HG03060 (cell line): Measurements from ENCODE around the gene SETD1A.

Experiments used
- ATAC-seq: cut with Tn5 transposase; IDR thresholded peaks from one replicate; pipeline ENCODE4 v1.9.1; 2021; ENCODE audit warnings: low read depth, moderate number of reproducible peaks; ENCODE audit not compliant: unreplicated experiment

Gene SETD1A

DNA sequence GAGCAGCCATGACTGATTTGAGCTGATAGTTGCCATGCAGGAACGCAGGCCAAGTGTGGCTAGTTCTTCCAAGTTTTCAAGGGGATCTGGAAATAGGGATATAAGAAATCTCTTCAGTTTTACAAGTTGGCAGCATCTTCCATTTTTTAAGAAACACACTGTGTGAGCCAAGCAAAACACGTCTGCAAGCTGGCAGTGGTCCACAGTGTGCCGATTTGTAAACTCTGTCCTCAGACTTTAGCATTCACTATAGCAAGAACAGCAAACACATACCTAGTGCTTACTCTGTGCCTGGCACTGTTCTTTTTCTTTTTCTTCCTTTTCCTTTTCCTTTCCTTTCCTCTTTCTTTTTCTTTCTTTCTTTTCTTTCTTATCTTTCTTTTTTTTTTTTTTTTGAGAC lies 5.8 kb upstream of the SETD1A start:
- no peak for ATAC-seq

DNA sequence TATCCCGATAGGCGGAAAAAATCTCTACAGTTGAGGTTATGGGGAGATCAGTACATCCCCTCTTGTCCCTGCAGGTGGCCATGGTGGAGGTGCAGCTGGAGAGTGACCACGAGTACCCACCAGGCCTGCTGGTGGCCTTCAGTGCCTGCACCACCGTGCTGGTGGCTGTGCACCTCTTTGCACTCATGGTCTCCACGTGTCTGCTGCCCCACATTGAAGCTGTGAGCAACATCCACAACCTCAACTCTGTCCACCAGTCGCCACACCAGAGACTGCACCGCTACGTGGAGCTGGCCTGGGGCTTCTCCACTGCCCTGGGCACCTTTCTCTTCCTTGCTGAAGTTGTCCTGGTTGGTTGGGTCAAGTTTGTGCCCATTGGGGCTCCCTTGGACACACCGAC lies 4.4 kb upstream of the SETD1A start:
- no peak for ATAC-seq

DNA sequence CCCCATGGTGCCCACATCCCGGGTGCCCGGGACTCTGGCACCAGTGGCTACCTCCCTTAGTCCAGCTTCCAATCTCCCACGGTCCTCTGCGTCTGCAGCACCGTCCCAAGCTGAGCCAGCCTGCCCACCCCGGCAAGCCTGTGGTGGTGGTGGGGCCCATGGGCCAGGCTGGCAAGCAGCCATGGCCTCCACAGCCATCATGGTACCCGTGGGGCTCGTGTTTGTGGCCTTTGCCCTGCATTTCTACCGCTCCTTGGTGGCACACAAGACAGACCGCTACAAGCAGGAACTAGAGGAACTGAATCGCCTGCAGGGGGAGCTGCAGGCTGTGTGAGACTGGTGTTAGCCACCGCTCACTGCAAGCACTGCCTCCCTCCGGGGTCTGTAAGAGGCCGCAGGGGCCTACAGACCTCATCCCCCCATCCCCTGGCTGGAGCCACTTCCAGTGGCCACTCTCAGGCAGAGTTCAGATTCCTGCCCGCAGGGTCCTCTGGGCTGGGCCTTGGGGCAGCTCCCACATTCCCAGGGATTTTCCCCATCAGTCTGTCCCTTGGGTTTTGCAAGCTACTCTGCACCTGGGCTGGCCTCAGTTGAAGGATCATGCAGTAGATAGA lies 3.9 kb upstream of the SETD1A start:
- ATAC-seq = no peak

DNA sequence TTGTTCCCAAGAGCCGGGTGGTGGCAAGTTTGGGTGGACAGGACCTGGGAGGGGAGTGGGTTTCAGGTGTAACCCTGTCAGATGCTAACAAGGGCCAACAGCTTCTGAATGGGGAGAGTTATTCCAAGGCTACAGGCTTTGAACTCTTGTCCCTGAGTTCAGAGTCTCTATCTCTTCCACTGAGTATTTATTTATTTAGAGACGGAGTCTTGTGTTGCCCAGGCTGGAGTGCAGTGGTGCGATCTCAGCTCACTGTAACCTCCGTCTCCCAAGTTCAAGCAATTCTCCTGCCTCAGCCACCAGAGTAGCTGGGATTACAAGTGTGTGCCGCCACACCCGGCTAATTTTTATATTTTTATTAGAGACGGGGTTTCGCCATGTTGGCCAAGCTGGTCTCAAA lies 2.6 kb upstream of the SETD1A start:
- ATAC-seq = no peak

DNA sequence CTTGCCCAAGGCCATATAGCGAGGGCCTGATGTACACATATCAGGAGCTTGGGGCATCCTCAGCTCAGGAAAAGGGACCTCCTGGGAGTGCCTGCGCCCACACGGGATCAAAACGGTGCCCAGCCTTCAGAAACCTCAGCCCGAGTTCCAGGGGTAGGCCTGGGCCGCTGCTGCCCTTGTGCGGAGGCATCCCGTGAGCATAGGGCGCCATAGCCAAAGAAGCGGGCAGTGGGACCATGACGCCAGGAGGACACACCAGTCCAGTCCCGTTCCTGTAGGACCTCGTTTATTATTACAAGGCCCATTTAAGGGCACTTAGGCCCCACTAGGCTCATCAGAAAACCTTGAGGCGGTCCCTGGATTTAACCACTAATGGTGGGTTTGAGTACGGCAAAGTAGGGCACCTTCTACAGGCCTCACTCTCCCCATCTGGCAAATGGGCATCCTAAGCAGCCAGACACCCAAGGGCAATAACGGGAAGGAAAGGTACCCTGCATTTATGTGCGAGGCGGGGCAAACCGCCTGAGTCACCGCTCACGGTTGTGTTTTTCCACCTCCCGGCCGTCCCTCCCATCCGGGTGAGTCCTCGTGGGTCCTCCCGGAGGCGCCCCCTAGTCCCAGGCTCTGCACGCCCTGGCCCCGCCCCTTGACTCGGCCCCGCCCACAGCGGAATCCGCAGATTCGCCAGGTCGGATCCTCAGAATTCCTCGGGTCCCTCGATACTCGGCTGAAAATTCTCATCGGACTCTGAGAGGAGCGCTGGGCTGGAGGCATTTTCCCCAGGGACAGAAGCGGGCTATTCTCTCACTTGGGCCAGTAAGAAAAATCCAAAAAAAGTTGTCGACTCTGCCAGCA lies 726 bp upstream of the SETD1A start:
- ATAC-seq = no peak

DNA sequence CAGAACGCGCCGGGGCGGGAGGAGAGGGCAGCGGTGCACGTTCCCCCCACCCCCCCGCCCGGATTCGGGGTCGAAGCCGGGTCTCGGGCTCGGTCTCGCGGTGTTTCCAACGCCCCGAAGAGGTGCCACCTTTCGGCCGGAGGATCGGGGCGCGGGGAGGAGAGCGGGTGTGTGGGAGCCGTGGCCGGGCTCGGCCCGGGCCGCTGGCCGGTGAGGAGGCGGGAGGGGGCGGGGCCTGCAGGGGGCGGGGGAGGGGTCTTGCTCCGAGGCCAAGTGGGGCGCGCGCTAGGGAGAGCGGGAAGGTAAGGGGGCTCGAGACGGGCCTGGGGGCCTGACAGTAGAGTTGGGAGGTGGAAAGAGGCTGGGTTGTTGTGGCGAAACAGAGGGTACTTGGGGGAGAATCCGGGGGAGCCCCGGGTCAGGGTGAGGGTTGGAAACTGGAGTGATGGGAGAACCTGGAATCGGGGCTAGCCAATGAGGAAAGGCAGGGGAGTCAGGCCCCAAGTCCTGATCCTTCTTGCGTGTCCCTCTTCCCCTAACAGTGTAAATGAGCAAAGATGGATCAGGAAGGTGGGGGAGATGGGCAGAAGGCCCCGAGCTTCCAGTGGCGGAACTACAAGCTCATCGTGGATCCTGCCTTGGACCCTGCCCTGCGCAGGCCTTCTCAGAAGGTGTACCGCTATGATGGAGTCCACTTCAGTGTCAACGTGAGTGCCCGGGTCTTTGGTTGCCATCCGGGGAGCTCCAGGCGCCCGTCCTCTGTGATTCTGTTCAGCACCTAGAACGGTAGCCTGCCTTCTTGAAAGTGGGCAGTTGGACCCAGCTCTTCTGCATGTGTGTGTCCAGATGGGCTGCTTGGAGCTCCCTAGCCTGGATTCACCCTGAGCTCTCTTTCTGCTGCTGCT lies 873 bp downstream of the SETD1A start:
- ATAC-seq = no peak

DNA sequence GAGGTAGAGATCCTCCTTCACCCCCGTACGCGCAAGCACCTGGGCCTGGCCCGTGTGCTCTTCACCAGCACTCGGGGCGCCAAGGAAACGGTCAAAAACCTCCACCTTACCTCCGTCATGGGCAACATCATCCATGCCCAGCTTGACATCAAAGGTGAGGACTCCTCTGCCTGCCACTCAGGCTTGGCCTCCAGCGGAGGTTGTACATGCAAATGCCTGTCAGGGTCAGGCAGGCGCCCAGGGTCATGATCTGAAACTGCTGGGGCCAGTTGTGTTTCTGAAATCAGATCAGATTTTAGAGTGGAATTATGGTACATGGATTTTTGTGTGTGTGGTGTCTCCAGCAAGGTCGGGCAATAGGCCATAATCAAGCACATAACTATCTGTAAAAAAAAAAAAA lies 3.8 kb downstream of the SETD1A start:
- ATAC-seq = no peak

DNA sequence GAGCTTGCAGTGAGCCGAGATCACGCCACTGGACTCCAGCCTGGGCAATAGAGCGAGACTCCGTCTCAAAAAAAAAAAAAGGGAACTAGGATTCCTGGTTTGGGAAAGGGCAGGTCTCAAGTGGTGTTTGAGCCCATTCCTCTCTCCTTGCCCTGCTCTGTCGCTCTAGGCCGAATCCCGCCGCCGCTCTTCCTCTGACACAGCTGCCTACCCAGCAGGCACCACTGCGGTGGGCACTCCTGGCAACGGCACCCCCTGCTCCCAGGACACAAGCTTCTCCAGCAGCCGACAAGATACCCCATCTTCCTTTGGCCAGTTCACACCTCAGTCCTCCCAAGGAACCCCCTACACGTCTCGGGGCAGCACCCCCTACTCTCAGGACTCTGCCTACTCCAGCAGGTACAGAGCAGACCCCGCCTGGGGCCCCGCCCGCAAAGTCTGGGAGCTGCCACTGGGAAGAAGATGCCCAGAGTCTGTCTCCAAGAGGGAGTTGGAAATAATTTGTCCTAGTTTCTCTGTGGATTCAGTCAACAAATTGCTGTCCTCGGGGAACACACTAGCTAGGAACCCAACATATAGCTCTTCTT lies 6.5 kb downstream of the SETD1A start:
- no peak for ATAC-seq

- ATAC-seq = no peak
Observed at GRCh38 chr16:30964574-30965226, 7.1 kb downstream of the SETD1A start.

DNA sequence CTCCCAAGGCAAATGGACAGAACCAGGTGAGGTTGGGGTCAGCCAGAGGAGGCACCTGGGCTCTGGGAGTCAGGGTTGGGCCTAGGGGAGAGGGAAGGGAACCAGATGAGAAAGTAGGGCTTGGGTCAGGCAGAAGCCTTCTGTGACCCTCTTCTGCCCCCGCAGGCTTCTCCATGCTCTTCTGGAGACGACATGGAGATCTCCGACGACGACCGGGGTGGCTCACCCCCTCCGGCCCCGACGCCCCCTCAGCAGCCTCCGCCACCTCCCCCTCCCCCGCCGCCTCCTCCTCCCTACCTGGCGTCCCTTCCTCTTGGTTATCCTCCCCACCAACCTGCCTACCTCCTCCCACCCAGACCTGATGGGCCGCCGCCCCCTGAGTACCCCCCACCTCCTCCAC lies 7.9 kb downstream of the SETD1A start:
- ATAC-seq = no peak

DNA sequence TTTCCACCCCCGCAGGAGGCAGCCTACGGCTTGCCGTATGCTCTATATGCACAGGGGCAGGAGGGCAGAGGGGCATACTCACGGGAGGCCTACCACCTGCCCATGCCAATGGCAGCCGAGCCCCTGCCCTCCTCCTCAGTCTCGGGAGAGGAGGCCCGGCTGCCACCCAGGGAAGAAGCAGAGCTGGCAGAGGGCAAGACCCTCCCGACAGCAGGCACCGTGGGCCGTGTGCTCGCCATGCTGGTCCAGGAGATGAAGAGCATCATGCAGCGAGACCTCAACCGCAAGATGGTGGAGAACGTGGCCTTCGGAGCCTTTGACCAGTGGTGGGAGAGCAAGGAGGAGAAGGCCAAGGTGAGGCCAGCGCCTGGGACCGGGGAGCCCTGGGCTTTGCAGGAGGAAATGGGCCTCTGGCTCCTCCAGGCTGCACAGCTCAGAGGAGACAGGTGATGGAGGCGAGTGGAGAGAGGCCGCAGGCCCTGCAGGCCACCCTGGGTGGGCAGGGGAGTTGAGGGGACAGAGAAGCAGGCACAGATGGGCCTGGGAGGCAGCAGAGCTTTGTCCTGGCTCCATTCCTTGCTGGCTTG lies 8.6 kb downstream of the SETD1A start:
- no peak for ATAC-seq

DNA sequence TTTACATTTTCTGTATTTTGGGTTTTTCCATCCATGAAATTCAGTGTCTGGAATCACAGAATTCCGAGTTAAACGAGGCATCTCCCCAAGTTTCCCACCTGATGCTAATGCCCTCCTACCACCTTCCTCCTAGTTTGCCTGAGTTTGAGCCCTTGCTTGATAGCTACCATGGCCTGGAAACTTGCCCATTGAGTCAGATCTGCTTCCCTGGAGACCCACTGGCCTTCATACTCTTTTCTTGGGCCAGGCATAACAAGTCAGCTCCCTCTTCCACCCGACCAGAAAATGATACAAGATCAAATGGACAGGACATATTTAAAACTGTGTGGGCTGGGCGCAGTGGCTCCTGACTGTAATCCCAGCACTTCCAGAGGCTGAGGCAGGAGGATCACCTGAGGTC lies 10.2 kb downstream of the SETD1A start:
- no peak for ATAC-seq

DNA sequence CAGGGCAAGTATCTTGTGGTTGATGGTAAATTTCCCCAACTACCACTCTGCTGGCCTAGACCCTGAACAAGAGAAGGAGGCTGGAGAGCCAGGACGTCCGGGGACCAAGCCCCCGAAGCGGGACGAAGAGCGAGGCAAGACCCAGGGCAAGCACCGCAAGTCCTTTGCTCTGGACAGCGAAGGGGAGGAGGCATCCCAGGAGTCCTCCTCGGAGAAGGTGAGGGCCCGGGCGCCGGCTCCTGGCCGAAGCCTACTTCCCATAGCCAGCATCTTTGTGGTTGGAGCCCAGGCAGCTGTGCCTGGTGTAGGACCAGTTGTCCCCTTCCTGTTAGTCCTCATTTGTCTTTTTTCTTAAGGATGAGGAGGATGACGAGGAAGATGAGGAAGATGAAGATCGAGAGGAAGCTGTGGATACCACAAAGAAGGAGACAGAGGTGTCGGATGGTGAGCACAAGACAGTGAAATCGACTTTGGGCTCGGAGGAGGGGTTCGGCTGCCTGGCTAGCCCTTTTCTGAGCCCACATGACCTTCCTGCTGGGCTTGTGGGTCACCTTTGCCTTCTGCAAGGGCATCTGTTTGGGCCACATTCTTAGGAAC lies 11.8 kb downstream of the SETD1A start:
- ATAC-seq = no peak

GRCh38 chr16:30971298-30971697 lies 13.7 kb downstream of the SETD1A start:
- ATAC-seq = no peak

- no peak for ATAC-seq
Observed at GRCh38 chr16:30972872-30973271, 15.3 kb downstream of the SETD1A start.

DNA sequence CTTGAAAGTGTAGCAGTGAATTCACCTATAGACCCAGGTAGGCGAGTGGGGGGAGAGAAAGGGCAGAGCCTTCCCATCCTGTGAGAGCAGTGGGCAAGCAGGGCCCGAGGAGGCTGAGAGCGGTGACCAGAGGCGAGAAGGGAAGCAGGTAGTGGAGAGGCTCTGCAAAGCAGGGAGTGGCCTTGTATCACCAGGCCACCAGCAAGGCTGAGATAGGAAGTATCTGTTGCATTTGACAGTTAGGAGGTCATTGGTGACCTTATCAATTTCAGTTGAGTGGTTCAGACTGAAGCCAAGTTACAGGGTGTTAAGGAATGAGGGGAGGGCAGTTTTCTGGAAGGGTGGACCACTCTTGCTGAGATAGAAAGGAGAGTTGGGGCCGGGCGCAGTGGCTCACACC lies 16.8 kb downstream of the SETD1A start:
- no peak for ATAC-seq

DNA sequence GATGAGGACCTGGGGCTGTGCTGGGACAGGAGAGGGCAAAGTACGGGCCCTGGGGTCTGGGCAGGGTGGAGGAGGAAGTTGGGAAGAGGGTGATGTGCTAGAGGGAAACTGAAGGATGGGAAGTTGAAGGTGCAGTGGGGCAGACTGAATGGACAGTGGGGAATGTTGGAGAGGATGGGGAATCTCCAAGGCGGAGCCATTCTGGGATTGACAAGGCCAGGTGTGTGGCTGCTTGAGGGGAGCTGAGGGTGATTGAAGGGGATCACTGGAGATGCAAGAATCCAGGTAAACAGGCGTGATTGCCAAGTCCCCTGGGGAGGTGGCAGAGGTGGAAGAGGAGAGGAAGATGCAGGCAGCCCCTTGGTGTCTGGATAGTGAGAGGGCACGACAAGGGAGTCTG lies 18.9 kb downstream of the SETD1A start:
- ATAC-seq = no peak

DNA sequence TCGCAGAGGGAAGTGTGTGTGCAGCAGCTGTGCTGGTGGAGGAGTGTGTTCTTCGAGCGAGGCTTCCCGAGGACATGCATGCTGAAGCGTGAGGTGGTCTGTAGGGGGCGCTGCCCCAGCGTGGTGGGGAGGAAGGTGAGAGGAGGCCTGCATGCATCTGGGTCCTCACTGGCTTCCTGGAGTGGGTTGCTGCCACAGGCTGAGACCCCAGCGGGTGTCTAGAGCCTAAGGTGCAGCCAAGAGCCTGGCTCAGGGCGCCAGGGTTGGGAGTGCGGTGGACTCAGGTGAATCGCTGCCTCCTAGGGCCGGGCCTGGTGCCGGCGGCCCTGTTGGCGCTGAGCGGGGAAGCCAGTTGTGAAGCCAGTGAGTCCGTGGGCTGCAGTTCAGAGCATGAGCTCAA lies 19.9 kb downstream of the SETD1A start:
- no peak for ATAC-seq

DNA sequence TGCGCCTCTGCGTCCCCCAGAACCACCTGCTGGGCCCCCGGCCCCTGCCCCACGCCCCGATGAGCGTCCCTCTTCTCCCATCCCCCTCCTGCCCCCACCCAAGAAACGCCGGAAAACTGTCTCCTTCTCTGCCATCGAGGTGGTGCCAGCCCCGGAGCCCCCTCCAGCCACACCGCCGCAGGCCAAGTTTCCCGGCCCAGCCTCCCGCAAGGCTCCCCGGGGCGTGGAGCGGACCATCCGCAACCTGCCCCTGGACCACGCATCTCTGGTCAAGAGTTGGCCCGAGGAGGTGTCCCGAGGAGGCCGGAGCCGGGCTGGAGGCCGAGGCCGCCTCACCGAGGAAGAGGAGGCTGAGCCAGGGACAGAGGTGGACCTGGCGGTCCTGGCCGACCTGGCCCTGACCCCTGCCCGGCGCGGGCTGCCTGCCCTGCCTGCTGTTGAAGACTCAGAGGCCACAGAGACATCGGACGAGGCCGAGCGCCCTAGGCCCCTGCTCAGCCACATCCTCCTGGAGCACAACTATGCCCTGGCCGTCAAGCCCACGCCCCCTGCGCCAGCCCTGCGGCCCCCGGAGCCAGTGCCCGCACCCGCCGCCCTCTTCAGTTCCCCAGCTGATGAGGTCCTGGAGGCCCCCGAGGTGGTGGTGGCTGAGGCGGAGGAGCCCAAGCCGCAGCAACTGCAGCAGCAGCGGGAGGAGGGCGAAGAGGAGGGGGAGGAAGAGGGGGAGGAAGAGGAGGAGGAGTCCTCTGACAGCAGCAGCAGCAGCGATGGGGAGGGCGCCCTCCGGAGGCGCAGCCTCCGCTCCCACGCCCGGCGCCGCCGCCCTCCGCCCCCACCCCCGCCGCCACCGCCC lies 21.8 kb downstream of the SETD1A start:
- no peak for ATAC-seq
